Measurements from ENCODE around the gene MAP3K15. TPM values are rescaled to one million over a fixed set of nuclear protein-coding genes. Genes with fewer than 3 reads are reported as not detected.

The MAP3K15 gene
- total and polyA plus RNA-seq, 10 of the 15 experiments (the other 5 are each of a cell fraction or from before 2014, with no cell fraction given): 0.03 to 0.16 TPM; not detected in 8

DNA sequence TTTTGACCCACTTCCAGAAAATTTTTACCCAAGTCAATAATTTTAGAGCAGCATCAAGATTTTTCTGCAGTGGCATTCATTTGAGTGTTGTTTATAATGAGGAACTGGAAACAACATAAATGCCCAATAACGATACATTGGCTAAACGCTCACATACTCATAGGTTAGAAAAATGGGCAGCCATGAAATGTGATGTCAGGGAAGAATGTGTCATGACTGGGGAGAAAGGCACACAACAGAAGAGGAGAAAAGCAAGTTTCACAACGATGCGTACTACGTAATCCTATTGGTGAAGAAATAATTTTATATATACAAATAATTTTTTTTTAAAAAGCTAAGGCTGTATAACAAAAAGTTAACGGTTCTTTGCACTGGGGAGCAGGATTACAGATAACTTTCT lies 33.6 kb upstream of the MAP3K15 start:
- Histone ChIP-seq H3K4me1 (ENCODE audit: control insufficient read depth, insufficient read depth, low read length) (no peaks in the 10 kb centered on the region), H3K27me3 (replicated peaks in 1 of 2; ENCODE audit: control insufficient read depth in 2 of 2, insufficient read depth in 2 of 2, low read length in 1 of 2) (no peaks in the 10 kb centered on the region), H3K9me3 (replicated peaks; ENCODE audit: control insufficient read depth, insufficient read depth, low read length) (no peaks in the 10 kb centered on the region), H3K4me2 (ENCODE audit: control insufficient read depth, insufficient read depth) (no peak overlapping the region), H3K79me2 (ENCODE audit: control insufficient read depth, insufficient read depth, low read length) (no peaks in the 10 kb centered on the region), H4K20me1 (ENCODE audit: control insufficient read depth, insufficient read depth) (no peaks in the 10 kb centered on the region), H3K27ac (ENCODE audit: control insufficient read depth, insufficient read depth) (no peak overlapping the region), H3K4me3 (no peak overlapping the region), H2AFZ (ENCODE audit: control insufficient read depth, low read depth, low read length) (no peak overlapping the region), H3K9ac (ENCODE audit: control insufficient read depth, insufficient read depth, low read length) (no peak overlapping the region), H3K36me3 (ENCODE audit: control insufficient read depth in 2 of 2, insufficient read depth in 2 of 2, low read length in 1 of 2) (peaks cover 8 to 10% of the 10 kb centered on the region in 2 experiments)
- ChIA-PET CTCF (no interaction called here), POLR2A (interaction anchor here (1.4 kb wide), 1 partner anchor 18 kb away, joined by 3 read pairs; no protein-coding TSS in a partner anchor), RAD21 (ENCODE audit: unreplicated experiment) (no interaction called here), SMC1A (ENCODE audit: uncharacterized antibody, unreplicated experiment) (no interaction called here)
- FAIRE-seq (no peak), ATAC-seq (no peak), DNase-seq (ENCODE audit: low read depth, low spot score) (no peak)
- TF ChIP-seq ZNF217 (IDR thresholded peaks at IDR 0.05) (no peak), SMC3 (IDR thresholded peaks at IDR 0.05; ENCODE audit: borderline replicate concordance, low read length) (no peak), SUPT20H (IDR thresholded peaks at IDR 0.05; ENCODE audit: borderline replicate concordance, control insufficient read depth, low read depth, low read length) (no peak), BHLHE40 (IDR thresholded peaks at IDR 0.05; ENCODE audit: borderline replicate concordance in 1 of 2, low read depth in 2 of 2, low read length in 1 of 2) (no peak), CHD1 (IDR thresholded peaks at IDR 0.05; ENCODE audit: low read depth, low read length) (no peak), BMI1 (IDR thresholded peaks at IDR 0.05; ENCODE audit: borderline replicate concordance) (no peak)
- TF ChIP-seq, protein P1, sequence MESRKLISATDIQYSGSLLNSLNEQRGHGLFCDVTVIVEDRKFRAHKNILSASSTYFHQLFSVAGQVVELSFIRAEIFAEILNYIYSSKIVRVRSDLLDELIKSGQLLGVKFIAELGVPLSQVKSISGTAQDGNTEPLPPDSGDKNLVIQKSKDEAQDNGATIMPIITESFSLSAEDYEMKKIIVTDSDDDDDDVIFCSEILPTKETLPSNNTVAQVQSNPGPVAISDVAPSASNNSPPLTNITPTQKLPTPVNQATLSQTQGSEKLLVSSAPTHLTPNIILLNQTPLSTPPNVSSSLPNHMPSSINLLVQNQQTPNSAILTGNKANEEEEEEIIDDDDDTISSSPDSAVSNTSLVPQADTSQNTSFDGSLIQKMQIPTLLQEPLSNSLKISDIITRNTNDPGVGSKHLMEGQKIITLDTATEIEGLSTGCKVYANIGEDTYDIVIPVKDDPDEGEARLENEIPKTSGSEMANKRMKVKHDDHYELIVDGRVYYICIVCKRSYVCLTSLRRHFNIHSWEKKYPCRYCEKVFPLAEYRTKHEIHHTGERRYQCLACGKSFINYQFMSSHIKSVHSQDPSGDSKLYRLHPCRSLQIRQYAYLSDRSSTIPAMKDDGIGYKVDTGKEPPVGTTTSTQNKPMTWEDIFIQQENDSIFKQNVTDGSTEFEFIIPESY (IDR thresholded peaks at IDR 0.05): no peak
- TF ChIP-seq, protein P2, sequence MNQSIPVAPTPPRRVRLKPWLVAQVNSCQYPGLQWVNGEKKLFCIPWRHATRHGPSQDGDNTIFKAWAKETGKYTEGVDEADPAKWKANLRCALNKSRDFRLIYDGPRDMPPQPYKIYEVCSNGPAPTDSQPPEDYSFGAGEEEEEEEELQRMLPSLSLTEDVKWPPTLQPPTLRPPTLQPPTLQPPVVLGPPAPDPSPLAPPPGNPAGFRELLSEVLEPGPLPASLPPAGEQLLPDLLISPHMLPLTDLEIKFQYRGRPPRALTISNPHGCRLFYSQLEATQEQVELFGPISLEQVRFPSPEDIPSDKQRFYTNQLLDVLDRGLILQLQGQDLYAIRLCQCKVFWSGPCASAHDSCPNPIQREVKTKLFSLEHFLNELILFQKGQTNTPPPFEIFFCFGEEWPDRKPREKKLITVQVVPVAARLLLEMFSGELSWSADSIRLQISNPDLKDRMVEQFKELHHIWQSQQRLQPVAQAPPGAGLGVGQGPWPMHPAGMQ (IDR thresholded peaks at IDR 0.05; ENCODE audit: borderline replicate concordance): no peak
- TF ChIP-seq, protein P3, sequence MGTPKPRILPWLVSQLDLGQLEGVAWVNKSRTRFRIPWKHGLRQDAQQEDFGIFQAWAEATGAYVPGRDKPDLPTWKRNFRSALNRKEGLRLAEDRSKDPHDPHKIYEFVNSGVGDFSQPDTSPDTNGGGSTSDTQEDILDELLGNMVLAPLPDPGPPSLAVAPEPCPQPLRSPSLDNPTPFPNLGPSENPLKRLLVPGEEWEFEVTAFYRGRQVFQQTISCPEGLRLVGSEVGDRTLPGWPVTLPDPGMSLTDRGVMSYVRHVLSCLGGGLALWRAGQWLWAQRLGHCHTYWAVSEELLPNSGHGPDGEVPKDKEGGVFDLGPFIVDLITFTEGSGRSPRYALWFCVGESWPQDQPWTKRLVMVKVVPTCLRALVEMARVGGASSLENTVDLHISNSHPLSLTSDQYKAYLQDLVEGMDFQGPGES (IDR thresholded peaks at IDR 0.05): no peak
- in situ Hi-C loops (cut with MboI): no loop called here
- 87% methylated on average over 6 of the region's 6 CpGs for WGBS (ENCODE audit: insufficient coverage, insufficient replicate concordance, low lambda C conversion rate, missing lambda C conversion rate)
- BruUV-seq (replicated peaks): no TSS peak
- intact Hi-C loops (cut with micrococcal nuclease; ENCODE audit: unreplicated experiment): no loop called here
